ENCODE results near the gene TULP4. TPM values are rescaled to one million over a fixed set of nuclear protein-coding genes. Genes with fewer than 3 reads are reported as not detected.

TULP4 gene
- total RNA-seq, 1 experiment from 2014 or later = 64.6 TPM

- Histone ChIP-seq H4K91ac (ENCODE audit: insufficient read length, low read depth, low read length) (peak overlapping the region; percentile 13), H4K20me1 (ENCODE audit: control insufficient read depth, insufficient read depth, insufficient read length) (no peaks in the 10 kb centered on the region), H3T11ph (ENCODE audit: low read length) (no peak overlapping the region), H2BK5ac (ENCODE audit: insufficient read length, low read length) (no peak overlapping the region), H3K56ac (ENCODE audit: insufficient read length, low read depth, low read length) (no peak overlapping the region), H3K9me3 (ENCODE audit: control insufficient read depth, low read depth, low read length) (no peaks in the 10 kb centered on the region), H2BK12ac (ENCODE audit: insufficient read length, low read depth, low read length) (no peak overlapping the region), H3K14ac (ENCODE audit: insufficient read depth, low read length) (no peak overlapping the region), H3K4ac (ENCODE audit: low read depth, low read length) (no peak overlapping the region), H3K9ac (ENCODE audit: extremely low read depth, insufficient read length, low read length) (no peak overlapping the region), H3K4me2 (ENCODE audit: insufficient read depth, insufficient read length, low read length) (no peak overlapping the region), H3K27ac (ENCODE audit: insufficient read length, low read depth, low read length) (no peak overlapping the region), H3K23ac (ENCODE audit: insufficient read length, low read depth, low read length) (no peak overlapping the region), H3K18ac (ENCODE audit: insufficient read length, low read depth, low read length) (no peak overlapping the region), H4K8ac (replicated peaks; ENCODE audit: insufficient read length, low read depth, low read length) (no peak overlapping the region), H3K27me3 (ENCODE audit: insufficient read depth, low read length) (no peaks in the 10 kb centered on the region), H4K5ac (ENCODE audit: insufficient read length, low read depth, low read length) (no peak overlapping the region), H3K23me2 (ENCODE audit: insufficient read length, low read depth, low read length, poor library complexity, severe bottlenecking) (no peaks in the 10 kb centered on the region), H2BK20ac (ENCODE audit: low read depth, low read length, poor library complexity, severe bottlenecking) (no peak overlapping the region), H2AK5ac (ENCODE audit: insufficient read length, low read length) (no peak overlapping the region), H3K79me1 (ENCODE audit: insufficient read depth, low read depth, low read length, poor library complexity, severe bottlenecking) (no peaks in the 10 kb centered on the region), H3K79me2 (ENCODE audit: insufficient read depth, low read length) (no peaks in the 10 kb centered on the region), H3K4me1 (ENCODE audit: insufficient read depth, low read length) (no peaks in the 10 kb centered on the region), H2AFZ (ENCODE audit: low read length) (no peak overlapping the region), H2BK120ac (ENCODE audit: low read depth, low read length, poor library complexity, severe bottlenecking) (no peak overlapping the region), H2BK15ac (ENCODE audit: low read depth, low read length) (no peak overlapping the region)
- no peaks in the 10 kb centered on the region for H3K36me3 Mint-ChIP-seq (ENCODE audit: insufficient read depth in 1 of 3, low read depth in 3 of 3)
- H3K27ac Mint-ChIP-seq = no peak overlapping the region
- TF ChIP-seq, protein P1, sequence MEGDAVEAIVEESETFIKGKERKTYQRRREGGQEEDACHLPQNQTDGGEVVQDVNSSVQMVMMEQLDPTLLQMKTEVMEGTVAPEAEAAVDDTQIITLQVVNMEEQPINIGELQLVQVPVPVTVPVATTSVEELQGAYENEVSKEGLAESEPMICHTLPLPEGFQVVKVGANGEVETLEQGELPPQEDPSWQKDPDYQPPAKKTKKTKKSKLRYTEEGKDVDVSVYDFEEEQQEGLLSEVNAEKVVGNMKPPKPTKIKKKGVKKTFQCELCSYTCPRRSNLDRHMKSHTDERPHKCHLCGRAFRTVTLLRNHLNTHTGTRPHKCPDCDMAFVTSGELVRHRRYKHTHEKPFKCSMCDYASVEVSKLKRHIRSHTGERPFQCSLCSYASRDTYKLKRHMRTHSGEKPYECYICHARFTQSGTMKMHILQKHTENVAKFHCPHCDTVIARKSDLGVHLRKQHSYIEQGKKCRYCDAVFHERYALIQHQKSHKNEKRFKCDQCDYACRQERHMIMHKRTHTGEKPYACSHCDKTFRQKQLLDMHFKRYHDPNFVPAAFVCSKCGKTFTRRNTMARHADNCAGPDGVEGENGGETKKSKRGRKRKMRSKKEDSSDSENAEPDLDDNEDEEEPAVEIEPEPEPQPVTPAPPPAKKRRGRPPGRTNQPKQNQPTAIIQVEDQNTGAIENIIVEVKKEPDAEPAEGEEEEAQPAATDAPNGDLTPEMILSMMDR (conservative IDR thresholded peaks at IDR 0.05) = no peak
- peaks cover 13% of the 10 kb centered on the region in 2 experiments for H3K9me3 Mint-ChIP-seq
- peak; percentile 15 for DNase-seq
- no CpG with 5 or more reads among the region's 8 CpGs for WGBS (ENCODE audit: extremely low coverage, insufficient read length, low lambda C conversion rate)
- H3K27me3 Mint-ChIP-seq (ENCODE audit: low read depth) = peaks cover 38% of the 10 kb centered on the region
- H3K4me1 Mint-ChIP-seq = no peaks in the 10 kb centered on the region
- no peak overlapping the region for H3K4me3 Mint-ChIP-seq
Observed at GRCh38 chr6:158529629-158530028, 217.4 kb downstream of the TULP4 start.

All from H9 (cell line).